Activated CD4-positive, alpha-beta T cell treated with anti-CD3 and anti-CD28 coated beads, Interleukin-2, amount 50 U/mL, for 4 hours (primary cell): ENCODE results near the gene GGT1.
A peak's percentile ranks its signal among the peaks of the same experiment; 100 is the strongest.
"Not testable (repeated sequence)": the region's sequence is repeated elsewhere in the genome, so short reads cannot be mapped to it uniquely, and the experiment has no call there.

Experiments
- DNase-seq, 2 experiments: peaks; one replicate each; pipeline ENCODE4 v3.0.0-alpha.2; 2020

Gene GGT1

DNA sequence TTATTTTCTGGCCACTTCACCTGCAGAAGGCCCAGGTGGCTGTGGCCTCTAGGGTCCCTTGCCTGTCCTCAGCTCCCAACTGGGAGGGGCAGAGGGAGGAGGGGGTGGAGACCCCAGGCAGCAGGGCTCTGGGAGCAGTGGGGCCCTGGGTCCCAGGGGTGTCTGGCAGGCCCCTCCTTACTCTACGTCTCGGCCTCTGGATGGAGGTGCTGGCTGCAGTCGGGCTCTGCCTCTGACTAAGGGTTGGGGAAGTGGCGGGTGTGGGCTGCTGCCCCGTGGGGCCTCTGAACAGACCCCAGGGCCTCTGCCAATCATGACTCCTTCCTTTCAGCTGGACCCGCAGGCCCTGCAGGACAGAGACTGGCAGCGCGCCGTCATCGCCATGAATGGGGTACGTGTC, 41.4 kb downstream of the GGT1 start:
- not testable (repeated sequence) for DNase-seq

DNA sequence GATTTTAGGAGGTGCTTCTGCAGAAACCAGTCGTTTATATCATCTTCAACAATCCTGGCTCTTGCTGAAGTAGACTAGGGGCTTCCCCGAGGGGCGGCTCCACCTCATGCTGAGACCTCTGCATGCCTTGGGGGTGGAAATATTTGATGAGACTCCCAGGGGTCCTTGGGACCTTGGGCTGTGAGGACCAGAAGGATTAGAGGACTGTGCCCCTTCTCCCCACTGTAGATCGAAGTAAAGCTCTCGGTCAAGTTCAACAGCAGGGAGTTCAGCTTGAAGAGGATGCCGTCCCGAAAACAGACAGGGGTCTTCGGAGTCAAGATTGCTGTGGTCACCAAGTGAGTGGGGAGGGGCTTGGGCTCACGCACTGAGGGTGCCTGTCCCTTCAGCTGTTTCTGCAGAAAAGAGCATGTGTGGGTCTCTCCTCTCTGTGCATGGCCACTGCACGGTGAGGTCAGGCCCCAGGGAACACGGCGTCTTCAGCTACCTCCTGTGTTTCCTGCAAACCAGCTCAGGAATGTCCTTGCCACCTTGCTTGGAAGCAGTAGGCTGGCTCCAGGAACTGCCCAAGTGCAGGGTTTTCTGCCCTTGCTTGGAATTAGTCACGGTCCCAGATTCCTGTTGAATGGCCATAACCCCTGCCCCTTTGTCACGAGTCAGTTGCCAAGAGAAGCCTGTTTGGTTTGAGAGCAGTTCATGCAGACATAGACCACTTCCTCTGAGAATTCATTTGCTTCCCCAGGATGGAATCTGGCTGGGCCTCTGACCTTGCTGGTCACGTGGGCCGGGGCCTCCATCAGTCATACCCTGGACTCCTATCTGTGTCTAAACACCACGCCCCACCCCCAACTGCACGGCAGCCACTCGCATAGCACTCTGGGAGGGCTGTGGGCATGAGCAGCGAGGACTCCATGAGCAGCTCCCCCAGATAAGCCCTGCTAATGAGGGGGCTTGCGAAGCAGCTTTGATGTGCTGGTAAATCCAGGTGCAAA, 42.7 kb downstream of the GGT1 start:
- not testable (repeated sequence) for DNase-seq

GRCh38 chr22:24646756-24647155, 43.8 kb downstream of the GGT1 start:
- not testable (repeated sequence) for DNase-seq

DNA sequence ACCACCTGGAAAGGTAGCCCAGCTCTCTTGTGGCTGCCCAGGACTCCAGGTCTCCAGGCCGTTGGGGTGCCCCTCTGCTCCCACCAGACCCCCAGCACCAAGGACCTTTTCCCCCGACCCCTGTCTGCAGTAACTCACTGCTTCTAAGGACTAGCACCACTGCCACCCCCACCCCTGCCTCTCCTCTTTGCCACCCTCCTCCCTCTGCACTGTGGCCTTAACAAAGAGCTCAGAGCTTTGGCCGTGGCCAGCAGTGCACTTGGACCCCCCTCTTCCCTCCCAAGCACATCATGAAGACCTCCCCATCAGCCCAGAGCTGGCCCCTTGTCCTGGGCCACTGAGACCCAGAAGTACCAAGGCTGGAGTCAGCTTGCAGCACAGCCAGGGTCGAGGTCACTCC, 46.4 kb downstream of the GGT1 start:
- DNase-seq, result not testable (repeated sequence)

GRCh38 chr22:24650884-24651283, 47.9 kb downstream of the GGT1 start:
- peak; percentile 41 to 45 for DNase-seq

DNA sequence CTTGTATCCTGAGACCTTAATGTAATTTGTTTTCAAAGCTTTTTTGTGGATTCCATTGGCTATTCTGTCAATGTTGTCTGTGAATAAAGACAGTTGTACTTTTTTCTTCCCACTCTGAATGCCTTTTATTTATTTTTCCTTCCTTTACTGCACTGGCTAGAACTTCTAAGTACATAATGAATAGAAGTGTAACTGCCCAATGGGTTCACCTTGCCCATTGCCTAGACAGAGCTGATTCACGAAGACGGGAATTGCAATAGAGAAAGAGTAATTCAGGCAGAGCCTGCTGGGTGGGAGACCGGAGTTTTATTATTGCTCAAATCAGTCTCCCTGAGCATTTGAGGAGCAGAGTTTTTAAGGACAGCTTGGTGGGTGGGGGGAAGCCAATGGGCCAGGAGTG, 62.4 kb downstream of the GGT1 start:
- not testable (repeated sequence) for DNase-seq

- DNase-seq, result not testable (repeated sequence)
These were observed 64.9 kb downstream of the GGT1 start for GRCh38 chr22:24667904-24668303.

DNA sequence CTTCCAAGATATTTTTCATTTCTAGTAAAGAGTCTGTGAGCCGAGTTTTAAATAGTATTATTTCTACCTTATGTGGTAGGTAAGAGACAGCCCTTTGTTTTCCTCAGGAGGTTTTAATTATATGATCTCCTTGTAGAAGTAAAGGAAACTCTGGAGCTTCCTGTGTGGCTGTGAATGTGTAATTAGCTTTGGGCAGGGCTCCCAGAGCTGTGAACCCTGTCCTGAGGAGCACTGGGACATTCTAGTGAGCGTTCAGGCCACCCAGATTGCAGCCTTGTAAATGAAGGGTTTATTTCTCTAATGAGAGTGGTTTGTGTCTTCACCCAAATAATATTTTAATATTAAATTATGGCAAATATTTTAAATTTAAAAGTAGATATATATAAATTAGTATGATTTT, 69.5 kb downstream of the GGT1 start:
- not testable (repeated sequence) for DNase-seq
